C4-2B (cell line): ENCODE data around the gene FUT8.

Experiments
- CTCF ChIP-seq: fragments of 450-650 bp; conservative IDR thresholded peaks from 2 replicates; pipeline ENCODE4 v1.5.1; 2017; ENCODE audit warnings: mild to moderate bottlenecking
- ZFX ChIP-seq: fragments of 450-650 bp; IDR thresholded peaks from 2 replicates; pipeline ENCODE4 v1.6.1; 2017

GRCh38 chr14:65788876-65789275, 376.3 kb downstream of the FUT8 start:
- no peak for TF ChIP-seq CTCF
- no peak for TF ChIP-seq ZFX
